Mucosa of gallbladder (tissue), 1 donor: ENCODE measurements around the gene ZNF365. TPM values are rescaled to one million over a fixed set of nuclear protein-coding genes. Genes with fewer than 3 reads are reported as not detected.

Experiments
- DNase-seq: peaks from one replicate; pipeline ENCODE4 v3.0.0-alpha.2; 2020; ENCODE audit warnings: low spot score
- total RNA-seq: library from RNA; stranded (reverse); gene quantifications from one replicate; pipeline ENCODE4 v1.2.1, GENCODE V29; 2021
- donor health status: DM: no; HTN: no; CAD: no.

Gene ZNF365
- total RNA-seq, 1 donor from 2014 or later, result 0.40 TPM

DNA sequence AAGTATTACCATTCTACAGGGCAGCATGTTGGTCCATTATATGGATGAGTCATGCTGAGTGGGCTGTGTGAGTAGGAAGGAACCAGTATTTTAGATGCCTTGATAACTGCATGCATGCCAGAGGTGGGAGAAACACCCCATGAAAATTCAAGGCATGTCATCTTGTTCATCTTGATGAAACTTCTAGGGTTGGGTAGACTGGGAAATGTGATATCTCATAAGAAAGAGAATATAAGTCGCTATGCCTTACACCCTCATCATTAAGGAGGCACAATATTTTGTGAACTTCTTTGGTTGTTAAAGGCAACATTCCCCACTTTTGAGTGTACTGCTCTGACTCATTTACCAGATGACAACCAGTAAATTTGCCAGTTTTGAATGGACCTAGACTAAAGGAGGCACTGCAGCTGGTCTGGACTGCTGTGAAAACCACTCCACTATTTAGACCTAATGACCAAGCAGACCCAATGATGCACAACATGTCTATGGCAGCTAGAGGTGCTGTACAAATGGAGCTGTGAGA, 48.0 kb downstream of the ZNF365 start:
- DNase-seq, result no peak

DNA sequence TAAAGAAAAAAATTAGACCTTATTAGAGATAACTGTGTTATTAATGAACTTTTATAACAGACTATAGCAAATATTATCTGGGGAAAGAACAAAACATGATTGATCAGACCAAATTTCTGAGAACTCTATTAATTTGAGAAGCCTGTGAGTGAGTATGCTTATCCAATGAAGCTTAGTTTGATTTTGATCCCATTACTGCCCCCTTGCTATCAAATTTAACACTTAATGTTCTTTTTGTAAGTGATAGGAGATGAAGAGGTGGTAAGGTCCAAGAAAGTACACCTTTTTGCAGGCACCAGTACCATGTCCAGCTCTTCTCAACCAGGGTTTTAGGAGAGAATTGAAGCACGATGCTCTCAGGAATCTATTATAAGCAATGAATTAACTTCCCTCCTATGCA, 49.9 kb downstream of the ZNF365 start:
- no peak for DNase-seq

DNA sequence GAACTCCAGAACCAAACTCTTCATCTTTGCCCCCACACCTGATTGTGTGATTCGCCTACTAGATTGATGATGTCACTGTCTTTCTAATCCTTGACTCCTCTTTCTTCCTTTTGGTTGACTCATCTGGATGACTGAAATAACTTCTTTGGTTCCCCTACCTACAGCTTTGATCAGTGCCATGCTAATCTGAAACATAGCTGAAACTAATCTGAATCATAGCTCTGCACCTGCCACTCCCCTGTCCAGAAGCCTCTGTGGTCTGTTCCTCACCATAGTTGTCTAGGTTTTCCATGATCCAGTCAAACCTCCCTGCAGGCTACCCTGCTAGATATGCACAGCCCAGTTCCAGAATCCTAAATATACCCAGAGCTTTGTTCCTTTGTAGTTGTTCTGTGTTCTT, 51.9 kb downstream of the ZNF365 start:
- no peak for DNase-seq

DNA sequence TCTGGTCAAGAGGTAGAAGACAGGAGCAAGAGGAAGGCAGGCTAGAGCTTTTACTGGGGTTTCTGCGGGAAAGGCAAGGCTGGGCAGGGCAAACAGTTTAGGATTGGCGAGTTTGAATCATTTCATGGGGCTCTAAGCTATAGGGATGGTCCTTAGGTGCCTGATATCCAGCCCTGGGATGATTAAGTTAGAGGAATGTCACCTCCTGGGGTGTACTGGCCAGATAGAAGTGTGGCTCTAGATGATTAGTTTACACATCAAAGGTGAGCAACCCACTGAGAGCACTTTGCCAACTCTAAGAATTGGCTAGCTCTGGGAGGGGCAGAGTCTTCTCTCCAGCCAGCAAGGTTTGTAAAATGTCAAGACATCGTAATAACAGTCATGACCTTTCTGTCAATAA, 52.4 kb downstream of the ZNF365 start:
- no peak for DNase-seq

DNA sequence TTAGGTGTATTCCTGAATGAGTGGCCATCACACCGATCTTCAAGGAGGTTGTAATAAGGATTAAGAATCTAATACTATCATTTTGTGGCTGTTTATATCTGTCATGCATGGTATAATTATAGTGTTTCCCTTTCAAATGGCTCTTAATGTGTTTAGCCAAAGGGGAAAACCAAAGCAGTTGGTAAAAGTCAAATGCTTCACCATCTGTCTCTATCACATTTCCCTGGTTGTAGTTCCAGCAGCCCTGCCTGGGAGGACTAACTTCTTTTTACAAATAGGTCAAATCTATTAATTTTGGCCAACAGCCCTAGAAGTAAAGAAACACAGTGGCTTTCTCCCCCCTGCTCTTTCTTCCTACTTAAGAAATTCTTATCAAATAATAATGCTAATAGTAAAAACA, 56.7 kb downstream of the ZNF365 start:
- DNase-seq, result no peak

DNA sequence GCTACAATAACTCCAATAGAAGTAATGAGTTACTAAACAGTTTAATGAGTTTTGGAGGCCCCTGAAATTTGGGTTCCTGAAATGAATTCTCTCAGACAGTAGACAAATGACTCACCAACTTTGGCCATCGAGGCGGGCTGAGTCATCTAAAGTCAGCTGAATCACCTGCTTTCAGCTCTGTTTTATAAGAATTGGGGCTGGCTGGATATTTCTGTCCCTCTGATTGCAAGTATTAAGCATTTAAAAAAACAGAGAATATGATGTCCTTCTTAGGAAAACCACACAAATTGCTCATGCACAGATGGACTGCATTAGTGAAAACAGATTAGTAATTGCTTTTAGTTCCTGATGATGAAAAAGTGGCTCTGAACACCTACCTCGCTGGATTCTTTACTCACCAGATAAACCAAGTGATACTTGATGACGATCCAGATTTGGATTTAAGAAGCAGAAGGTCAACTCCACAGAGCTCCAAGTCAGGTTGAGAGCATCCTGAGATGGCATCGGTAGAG, 59.1 kb downstream of the ZNF365 start:
- DNase-seq, result peak; percentile 14

DNA sequence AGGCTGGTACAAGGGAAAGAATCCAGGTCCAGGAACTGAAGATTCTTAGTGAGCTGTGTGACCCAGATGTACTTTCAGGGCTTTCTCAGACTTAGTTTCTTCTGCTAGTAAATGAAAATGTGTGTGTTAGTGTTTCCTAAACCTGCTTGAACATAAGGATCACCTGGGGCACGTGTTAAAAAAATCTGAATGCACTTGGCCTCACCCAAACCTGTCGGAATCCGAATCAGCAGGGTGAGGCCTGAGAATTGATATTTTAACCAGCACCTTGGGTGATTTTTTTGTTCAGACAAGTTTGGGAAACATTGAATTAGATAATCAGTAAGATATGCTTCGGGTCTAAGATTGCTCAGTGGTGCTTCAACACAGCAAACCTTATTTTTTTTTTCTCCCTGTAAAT, 59.7 kb downstream of the ZNF365 start:
- no peak for DNase-seq

DNA sequence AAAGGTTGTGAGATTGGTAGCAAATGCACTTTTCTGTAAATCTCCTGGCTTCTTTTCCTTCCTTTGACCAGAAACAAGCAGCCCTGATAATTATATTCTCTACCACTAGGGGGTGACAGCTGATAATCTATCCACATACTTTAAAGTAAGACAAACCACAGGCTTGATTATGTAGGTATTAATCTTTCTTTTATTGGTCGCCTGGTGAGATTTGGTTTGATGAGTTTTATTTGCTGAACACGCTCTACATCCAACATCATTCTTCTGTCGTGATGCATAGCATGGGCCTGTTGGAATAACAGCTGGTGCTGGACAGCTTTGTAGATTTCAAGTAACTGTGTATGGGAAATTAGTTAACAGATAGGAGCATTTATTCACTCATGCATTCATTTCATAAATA, 63.5 kb downstream of the ZNF365 start:
- peak; percentile 31 for DNase-seq

DNA sequence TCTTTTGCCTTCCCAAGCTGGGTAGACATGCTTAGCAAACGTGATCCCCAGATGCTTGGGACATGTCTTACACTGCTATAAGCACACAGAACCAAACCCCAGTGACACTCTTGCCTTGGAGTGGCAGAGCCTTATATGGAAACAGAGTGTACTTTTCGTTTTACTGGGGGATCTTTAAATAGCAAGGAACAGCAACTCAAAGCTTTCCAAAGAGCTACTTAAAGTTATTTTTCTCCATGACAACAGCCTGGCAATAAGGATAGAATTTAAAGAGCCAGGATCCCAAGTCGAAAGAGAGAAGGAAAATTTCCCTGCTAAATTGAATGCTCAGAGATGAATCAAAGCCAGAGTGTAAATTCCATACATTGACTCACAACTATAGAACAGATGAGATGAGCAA, 67.8 kb downstream of the ZNF365 start:
- no peak for DNase-seq

DNA sequence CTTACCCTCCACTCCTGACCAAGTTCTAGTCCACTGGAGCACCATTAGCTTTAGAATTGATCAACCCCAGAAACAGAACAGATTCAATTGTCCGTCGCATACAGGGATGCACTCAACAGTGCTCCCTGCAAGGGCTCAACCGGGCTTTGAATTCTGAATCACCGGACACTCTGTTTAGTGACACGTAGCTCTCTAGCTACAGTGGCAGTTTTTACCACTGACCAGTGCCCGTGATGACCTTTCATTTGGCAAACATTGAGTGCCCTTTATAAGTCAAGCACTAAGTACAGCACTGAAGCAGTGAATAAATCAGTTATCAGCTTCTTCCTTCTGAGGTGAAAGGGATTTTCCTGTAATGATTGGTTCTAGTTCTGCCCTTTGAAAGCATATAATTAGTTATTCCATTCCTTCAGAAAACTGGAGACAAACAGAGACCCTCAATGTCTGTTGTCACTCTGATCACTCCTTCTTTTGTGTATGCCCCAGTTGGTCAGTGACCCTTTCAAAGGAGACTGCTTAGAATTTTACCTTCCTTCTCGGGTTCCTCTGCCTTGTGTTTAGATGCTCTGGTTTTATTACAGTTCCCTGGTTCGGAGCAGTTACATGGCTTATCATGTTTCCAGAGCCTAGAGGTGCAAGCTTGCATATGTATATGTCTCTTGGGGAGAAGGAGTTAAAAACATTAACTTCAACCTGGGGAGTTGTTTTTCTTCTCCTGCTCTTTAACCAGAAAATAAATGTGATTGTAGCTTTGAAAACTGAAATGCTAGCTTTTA, 68.9 kb downstream of the ZNF365 start:
- no peak for DNase-seq

DNA sequence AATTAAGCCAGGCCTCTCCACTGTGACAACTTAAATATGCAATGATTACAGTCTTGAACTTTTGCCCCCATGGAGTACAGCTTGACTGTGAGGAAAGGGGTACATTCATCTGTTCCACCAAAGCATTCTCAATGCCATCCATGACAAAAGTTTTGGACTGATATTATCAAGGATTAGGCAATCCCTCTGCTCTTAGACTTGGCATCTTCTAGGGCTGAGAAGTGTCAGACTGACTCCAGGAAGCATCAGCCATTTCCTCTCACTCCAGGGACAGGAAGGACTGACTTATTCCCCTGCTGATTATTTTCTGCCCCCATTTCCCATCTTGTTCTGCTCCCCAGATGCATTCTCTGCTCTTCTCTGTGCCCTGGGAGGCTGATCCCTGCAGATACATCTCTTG, 69.7 kb downstream of the ZNF365 start:
- DNase-seq, result no peak

DNA sequence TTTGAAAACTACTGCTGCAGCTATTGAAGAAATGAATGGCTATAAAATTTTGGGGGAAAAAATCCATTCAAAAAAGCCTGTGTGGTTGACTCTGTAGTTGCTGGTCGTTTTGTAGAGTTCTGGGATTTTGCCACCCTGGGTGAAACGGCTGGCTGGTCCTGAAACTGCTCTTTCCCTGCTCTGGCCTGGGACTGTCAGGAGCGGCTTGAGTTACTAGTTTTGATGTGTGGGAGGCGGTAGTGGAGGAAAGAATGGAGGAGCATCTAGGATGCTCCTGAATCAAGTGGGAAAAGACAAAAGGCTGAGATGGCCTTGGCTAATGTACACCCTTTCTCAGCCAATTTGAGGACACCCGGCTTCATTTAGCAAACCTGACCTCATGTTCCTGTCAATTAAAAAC, 72.5 kb downstream of the ZNF365 start:
- no peak for DNase-seq

DNA sequence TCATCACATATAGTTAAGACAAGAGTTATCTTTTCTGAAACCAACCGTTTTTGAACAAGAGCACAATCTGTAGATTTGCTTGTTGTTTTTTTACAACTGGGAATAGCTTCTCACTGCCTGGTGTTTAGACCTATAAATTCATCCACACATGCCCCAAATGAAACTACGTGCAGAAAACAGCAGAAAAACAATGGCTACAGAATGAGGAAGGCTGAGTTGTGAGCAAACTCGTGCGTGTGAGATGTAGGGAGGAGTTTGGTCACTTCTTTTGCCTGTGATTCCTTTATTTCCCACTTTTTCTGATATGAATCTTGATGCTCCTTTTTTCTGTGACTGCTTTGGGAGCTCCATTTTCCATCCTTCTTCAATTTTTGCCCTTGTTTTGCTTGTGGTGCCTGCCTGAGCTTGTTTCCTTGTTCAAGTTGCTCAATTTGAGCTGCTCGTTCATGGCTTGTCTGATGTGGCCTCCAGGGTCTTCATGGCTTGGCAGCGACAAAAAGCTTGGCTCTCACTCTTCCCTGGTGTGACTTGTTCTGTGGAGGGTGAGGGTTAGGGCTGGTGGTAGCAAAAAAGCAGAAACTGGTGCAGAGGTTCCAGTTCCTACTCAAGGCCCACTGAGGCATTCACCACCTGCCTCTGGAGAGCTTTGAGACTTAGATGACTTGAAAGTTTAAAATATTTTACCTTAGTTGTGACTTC, 76.9 kb downstream of the ZNF365 start:
- DNase-seq, result no peak

DNA sequence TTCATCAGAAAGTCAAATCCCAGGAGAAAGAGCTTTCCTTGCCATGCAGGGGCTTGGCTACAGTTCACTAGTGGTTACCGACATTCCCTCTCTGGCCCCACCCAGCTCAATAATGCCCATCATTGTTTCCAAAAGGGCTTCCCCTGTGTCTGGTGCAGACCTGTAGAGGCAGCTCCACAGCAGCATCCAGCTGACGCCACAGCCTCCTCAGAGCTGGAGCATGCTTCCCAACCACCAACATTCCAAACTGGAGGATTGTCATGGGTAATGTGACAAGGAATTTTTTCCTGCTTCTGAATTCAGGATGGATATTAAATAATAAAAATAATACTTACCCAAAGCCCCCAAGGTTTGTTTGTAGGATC, 77.4 kb downstream of the ZNF365 start:
- DNase-seq, result no peak

Other genes starting within 250 kb of the ZNF365 start
- 0.26 TPM for gene RTKN2, start 105.5 kb upstream of the ZNF365 start, total RNA-seq